Measurements from ENCODE around the gene COL5A3.
A peak's percentile ranks its signal among the peaks of the same experiment; 100 is the strongest.
"Not testable (repeated sequence)": the region's sequence is repeated elsewhere in the genome, so short reads cannot be mapped to it uniquely, and the experiment has no call there.

COL5A3 gene

GRCh38 chr19:9934132-9934950 lies 76.0 kb downstream of the COL5A3 start:
- DNase-seq, result peak; percentile 22

- DNase-seq, result no peak
These were observed 77.5 kb downstream of the COL5A3 start for GRCh38 chr19:9932835-9933234.

GRCh38 chr19:9931629-9932028 lies 78.7 kb downstream of the COL5A3 start:
- DNase-seq, result no peak

GRCh38 chr19:9923440-9923839 lies 86.9 kb downstream of the COL5A3 start:
- no peak for DNase-seq

- not testable (repeated sequence) for DNase-seq
These were observed 87.4 kb downstream of the COL5A3 start for GRCh38 chr19:9922782-9923379.

GRCh38 chr19:9917321-9917720 lies 93.0 kb downstream of the COL5A3 start:
- DNase-seq, result no peak

- no peak for DNase-seq
These were observed 93.6 kb downstream of the COL5A3 start for GRCh38 chr19:9916719-9917118.

- peak; percentile 27 for DNase-seq
These were observed 95.7 kb downstream of the COL5A3 start for GRCh38 chr19:9914315-9915207.

- DNase-seq, result no peak
These were observed 96.3 kb downstream of the COL5A3 start for GRCh38 chr19:9914001-9914314.

GRCh38 chr19:9913237-9914000 lies 96.9 kb downstream of the COL5A3 start:
- DNase-seq, result no peak

- no peak for DNase-seq
These were observed 97.6 kb downstream of the COL5A3 start for GRCh38 chr19:9912551-9913236.

GRCh38 chr19:9911524-9912185 lies 98.6 kb downstream of the COL5A3 start:
- no peak for DNase-seq

GRCh38 chr19:9910625-9911024 lies 99.7 kb downstream of the COL5A3 start:
- no peak for DNase-seq
